NK-92 (cell line): Measurements from ENCODE around the gene ZNF175.

Source experiments
- DNase-seq: peaks from one replicate; lab custom pipeline; 2025; ENCODE audit not compliant: unreplicated experiment; lab: John Stamatoyannopoulos, UW

ZNF175 gene

DNA sequence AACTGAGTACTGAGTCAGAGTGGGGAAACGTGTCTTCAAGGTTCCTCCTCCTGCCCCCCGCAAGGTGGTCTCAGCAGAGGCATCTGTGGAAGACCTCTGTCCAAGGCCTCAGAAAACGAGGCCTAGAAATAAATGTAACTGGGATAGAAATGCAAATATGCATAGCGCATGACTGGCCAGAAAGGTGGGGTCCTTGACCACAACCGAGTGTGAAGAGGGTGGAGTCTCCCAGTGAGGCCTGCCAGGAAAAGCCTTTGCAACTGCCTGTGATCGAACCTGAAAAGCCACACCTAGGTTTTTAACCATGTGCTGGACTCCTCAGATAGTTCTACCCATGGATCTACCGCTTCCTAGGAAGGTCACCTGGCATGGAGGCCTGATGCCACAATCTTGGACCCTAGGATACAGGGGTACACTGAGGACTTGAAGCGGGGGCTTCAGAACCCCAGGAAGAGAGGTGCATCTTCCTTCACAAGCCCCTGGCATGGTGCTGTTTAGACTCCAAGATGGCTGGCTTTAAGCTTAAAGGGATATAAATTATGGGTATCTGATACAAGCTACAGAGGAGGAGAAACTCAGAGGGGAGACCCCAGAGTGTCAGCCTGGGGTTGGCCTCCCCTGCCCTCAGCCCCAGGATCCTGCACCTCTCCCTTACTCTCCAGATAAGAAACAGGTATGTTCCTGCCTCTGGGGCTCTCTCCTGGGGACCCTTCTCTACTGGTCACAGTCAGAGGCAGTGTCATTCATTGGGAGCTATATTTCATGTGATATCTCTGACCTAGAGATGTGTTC, 21.4 kb upstream of the ZNF175 start:
- DNase-seq, result no peak

DNA sequence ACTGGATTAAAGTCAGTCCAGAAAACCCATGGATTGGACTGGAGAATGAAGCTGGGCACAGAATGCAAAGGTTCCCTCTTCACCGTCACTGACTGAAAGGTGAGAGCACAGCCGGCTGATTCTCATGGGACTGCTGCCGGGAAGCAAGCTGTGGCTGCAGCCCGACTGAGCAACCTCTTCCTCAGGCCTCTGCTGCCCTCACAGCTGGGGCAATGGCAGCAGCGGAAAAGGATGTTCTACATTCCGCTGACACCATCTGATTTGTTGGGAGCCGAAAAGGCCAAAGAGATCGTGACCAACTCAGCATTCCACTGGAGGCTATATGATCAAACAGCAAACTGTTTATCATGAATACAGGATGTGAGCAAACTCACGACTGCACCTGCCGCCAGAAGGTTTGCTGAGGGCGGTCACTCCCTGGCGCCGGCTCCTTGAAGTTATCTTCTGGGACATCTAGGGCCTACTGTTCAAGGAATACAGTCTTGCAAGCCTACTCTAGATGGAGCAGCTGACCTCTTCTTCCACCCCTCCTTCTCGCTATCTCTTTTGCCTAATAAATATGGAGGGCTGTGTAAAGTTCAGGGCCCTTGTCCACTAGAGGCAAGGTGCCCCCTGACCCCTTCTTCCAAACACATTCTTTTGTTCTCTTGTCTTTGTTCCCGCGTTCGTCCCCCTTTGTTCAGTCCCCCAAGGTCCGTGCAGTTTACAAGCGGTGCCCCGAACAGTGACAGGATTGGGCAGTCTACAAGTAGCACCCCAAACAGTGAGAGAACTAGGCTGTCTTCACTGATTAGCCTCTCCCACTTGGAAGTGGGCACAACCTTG, 20.0 kb upstream of the ZNF175 start:
- no peak for DNase-seq

DNA sequence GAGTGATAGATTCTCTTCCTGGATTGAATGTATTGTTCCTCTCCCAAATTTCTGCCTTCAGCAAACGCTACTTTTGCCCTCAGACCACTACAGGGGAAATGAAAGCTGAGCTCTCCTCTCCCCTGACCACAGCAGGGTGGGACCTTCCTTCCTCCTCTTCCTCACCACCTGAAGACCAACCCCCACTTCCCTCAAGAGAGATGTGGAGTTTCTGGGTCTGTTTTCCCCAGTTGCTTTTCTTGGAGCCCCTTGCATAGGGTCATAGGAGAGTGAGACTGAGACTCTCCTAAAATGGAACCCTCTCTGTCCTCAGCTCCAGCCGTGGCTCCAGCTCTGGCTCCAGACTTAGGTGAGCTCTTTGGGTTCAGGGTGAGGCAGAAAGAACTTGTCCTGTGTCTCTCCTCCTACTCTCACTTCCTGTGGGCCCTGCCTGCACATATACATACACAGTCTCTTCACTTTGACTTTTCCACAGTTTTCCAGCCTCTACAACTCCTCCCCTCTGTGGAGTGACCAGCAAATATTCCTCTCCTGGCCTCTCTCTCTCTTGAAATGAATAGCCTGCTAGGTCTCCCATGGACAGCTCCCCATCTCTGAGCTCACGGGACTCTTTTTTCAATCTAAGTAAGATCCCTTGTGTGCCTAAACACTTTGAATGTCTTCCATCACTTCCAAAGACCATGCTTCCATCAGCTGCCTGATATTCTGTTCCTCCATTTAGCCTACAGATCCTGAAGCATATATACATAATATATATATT, 19.2 kb upstream of the ZNF175 start:
- DNase-seq, result no peak

DNA sequence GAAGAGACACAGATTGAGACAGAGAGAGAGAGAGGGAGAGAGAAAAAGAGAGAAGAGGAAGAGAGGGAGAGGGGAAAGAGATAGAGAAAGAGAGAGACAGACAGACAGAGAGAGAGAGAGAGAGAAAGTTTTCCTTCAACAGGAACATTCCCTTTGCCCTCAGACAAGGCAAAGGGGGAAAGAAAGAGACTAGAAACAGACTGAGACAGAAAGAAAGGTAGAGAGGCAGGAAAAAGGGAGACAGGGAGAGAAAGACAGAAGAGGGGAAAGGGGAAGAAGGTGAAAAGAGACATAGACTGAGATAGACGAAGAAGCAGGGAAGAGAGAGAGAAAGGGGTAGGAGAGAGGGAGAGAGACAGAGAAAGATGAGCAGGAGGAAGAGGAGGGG, 18.5 kb upstream of the ZNF175 start:
- no peak for DNase-seq

DNA sequence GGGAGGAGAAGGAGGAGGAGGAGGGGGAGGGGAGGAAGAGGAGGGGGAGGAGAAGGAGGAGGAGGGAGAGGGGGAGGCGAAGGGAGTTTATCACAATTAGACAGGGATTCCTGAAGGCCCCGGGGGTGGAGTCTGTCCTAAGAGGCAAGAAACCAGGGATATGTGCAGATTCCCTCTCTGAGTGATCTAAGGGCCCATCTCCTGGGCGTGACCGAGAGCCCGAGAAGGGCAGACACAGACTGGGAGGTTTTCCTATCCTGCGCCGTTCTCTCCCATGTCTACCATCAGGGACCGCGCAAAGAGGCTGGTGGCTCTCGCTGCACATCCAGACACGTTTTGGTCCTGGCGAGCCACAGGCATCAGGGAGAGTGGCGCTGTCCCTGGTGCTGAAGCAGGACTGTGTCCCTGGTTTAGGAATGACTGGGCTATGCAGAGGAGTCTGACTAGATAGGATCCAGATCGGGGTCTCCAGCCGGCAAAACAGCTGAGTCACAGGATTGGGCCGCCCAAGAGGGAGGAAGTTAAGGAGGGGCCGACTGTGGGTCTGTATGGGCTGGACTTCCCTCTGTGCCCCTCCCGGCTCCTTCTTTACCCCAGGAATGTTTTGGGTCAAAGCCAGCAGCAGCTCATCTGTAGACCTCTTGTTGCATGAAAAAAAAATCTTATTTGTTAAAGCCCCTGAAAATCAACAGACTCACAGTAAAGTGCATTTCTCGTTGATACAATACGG, 17.9 kb upstream of the ZNF175 start:
- DNase-seq, result no peak

DNA sequence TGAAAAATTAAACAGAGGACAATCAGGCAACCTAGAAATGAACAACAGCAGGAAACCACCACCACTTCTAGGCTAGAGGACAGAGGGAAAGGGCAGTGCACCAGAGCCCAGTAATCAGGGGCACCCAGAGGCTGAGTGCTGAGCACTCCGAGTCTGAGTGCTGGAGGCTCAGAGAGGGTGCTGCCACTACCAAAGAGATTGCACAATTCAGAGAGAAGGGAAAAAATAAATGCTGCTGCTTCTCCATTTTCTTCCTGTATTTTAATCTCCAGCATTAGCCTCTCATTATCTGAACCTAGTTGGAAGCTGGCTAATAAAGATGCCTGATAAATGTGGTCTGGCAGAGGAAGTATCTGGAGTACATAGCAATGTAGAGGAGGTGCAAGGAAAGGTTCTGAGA, 11.8 kb upstream of the ZNF175 start:
- no peak for DNase-seq

DNA sequence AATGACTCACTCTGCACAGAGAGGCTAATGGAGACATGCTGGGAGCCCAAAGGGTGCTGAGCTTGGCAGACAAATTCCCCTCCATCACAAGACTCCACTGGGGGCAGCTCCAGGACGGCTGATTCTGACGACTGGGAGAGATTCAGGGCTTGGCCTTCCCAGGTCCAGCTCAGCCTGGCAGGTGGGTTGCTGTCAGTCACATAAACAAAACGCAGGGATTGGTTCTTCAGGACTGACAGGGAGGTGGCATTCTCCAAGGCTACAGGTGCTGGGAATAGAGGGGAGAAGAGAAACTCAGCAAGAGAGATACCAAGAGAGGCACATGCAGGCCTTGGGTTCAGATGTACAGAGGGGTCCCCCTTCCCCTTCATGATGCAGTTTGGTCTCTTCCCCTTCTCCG, 10.7 kb upstream of the ZNF175 start:
- DNase-seq, result no peak

DNA sequence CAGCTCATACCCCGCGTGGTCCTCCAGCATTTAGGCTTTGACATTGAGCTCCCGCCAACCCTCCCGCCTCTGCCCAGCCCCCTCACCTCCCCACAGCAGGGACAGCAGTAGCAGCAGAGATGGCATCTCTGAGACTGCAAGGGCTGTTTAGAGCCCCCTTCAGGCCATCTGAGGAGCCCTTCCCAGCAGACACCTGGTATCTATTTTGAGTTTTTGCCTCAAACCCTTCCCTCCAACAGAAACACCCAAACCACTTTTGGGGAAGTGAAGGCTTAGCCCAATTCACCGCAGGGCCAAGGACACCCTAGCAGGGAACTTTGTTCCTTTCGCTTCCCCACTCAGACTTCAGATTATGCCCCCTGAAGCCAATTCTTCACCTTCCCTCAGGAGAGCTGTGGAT, 6.3 kb upstream of the ZNF175 start:
- no peak for DNase-seq

DNA sequence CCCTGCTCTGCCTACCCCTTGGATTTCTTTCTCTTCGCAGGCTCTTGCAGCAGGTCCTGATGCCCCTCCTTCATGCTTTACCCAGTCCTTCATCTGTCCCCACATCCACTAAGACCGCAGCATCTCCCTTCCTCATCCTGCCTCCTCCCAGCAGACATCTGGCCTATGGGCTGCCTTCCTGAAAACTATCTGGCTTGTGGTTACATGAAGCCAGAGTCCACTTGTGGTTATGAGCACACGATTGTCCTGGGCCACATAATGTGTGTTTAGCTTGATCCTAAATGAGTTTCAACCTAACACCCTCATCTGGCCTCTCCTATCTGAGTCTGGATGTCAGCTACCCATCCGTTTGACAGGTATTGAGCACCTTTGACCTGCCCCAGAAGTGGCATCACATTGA, 5.5 kb upstream of the ZNF175 start:
- DNase-seq, result no peak

DNA sequence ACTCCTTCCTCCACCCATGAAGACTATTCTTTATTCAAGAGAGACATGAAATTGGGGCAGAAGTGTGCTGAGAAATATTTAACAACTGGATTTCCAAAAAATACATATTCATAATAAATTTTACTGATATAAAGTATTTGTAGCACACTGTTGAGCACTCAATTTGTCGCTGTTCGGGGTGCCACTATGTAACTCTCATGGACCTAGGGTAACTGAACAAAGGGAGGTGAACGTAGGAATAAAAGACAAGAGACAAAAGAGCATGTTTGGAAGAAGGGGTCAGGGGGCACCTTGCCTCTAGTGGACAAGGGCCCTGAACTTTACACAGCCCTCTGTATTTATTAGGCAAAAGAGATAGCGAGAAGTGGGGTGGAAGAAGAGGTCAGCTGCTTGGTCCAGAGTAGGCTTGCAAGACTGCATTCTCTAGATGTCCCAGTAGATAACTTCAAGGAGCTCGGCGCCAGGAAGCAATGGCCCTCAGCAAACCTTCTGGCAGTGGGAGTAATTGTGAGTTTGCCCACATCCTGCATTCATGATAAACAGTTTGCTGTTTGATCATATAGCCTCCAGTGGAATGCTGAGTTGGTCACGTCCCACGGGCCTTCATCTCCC, 4.5 kb upstream of the ZNF175 start:
- DNase-seq, result no peak

DNA sequence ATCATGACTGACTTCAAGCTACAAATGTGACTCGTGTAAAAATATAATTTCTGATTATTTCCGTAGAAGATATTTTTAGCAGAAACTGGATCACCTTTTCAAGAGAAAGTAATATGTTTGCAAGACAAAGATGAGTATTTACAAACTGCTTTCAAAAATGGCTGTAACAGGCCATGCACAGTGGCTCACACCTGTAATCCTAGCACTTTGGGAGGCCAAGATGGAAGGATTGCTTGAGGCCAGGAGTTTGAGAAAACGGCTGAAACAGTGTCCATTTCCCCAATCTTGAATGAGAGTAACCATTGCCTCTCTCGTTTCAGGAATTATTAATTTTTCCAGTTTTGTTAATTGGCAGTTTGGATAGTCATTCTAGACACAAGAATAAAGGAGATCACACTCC, 3.5 kb upstream of the ZNF175 start:
- DNase-seq, result no peak

DNA sequence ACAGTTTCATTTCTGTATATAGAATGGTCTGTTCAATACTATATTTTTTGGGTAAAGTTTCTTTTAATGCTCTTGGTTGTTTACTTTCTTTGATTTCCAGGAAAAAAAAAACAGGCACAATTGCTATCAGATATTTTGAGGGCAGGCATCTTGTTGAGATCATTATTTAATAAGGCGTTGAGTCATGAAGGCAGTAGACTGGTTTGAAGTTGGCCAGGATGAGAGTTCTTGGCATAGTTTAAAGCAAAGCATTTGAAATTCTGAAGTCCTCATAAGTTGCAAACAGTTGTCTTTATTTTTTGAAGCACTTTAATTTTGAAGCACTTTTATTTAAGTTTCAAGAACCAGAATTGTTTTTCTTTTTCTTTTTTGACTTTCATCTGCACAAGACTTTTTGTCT, 2.6 kb upstream of the ZNF175 start:
- DNase-seq, result no peak

DNA sequence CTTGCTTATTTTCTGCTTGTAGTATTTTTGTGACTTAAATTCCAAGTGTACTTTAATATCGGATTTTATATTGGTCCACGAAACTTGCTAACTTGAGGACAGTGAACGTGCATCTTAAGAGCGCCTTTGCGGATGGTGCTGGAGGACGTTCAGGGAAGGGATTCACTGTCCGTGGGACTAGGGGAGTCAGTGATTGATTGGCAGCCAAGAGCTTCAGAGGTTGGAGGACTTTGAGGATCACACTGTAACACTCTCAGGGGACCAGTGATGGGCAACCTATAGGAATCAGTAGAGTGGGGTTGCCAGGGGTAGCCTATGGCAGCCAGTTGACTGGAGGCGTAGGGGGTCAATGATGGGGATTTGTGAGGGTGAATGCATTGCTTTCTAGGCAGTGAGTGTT, 516 bp downstream of the ZNF175 start:
- no peak for DNase-seq

DNA sequence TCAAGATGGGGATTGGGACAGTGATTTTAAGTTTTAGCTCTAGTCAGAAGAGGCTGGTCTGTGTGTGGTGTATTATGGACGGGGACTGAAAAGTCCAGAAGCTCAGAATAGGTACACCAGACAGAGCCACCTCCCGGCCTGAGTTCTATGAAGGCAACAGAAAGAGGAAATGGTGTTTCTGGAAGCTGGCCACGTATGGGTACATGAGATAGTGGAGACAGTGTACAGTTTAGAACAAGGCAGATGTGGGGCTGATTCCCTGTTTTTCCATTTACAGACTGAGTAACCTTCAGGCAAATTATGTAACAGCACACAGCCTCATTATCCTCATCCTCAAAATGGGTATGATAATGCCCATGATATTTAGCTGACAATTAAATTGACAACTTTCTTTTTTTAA, 1.3 kb downstream of the ZNF175 start:
- no peak for DNase-seq

DNA sequence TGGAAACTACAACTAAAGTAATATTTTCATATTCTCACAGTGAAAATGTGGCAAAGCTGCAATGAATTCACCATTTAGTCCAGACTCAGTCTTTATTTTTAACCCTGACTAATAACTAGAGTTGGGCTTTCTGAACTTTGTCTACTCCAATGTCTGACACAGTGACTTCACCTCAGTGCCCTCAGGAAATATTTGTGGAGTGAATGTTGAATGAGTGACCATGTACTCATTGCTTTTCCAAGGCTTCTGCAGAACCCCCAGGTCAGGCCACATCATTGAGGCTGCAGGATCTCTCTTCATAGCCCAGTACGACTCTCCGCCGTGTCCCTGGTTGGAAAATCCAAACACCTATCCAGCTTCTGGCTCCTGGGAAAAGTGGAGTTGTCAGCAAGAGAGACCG, 1.8 kb downstream of the ZNF175 start:
- DNase-seq, result no peak

DNA sequence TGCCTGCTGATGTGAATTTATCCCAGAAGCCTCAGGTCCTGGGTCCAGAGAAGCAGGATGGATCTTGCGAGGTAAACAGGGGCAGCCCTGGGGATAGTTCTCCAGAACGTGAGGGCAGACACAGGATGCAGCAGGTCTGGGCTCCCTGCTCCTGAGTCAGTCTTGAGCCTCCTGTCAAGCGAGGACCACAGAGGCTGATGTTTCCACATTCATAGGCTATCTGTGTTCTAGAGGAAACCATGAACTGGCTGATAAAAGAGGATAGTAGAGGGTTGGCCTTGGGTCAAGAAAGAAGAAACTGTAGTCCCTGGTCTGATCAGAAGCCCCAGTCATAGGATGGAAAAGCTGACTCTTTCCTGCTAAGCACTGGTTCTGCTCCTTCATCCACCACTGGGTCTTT, 2.2 kb downstream of the ZNF175 start:
- DNase-seq, result no peak

DNA sequence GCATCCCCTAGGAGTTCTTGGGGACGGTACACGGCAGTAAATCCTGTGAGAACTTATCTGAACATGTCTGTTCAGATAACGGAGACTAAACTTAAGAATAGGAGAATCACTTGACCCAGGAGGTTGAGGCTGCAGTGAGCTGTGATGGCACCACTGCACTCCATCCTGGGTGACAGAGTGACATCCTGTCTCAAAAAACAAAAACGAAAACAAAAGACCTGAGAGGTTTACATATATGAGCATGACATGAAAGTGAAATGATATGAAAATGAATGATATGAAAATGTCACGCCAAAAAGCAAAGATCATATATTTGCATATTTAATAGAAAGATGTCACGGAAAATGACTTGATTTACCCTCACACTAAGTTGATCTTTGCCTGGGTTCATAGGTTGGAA, 5.8 kb downstream of the ZNF175 start:
- DNase-seq, result no peak

DNA sequence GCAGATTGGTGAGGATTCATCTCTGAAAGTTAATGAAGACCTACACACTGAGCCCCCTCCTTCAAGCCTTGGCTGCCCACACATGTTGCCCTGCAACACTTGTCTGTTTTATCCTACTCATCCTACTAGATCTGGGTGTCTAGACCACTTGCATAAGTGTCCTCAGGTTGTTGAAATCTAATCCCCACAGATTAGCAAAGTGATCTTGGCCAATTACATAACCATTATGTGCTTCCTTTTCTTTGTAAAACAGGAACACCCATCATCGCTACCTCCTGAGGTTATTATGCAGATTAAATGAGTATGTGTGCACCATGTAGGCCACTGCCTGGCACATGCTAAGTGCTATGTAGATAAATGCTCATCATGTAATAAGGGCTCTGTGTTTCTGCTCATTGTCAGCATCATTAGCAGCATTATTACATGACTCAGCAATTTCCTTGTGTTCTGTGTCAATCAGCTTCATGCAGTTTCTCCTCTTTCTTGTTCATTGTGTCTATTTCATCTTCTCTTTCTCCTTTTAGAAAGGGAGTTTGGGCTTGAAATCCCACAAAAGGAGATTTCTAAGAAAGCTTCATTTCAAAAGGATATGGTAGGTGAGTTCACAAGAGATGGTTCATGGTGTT, 15.1 kb downstream of the ZNF175 start:
- DNase-seq, result no peak

DNA sequence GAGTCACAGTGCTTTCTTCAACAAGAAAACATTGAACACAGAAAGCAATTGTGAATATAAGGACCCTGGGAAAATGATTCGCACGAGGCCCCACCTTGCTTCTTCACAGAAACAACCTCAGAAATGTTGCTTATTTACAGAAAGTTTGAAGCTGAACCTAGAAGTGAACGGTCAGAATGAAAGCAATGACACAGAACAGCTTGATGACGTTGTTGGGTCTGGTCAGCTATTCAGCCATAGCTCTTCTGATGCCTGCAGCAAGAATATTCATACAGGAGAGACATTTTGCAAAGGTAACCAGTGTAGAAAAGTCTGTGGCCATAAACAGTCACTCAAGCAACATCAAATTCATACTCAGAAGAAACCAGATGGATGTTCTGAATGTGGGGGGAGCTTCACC, 15.7 kb downstream of the ZNF175 start:
- no peak for DNase-seq
